Erythroblast (primary cell): ENCODE measurements around the gene C1QA.

Source experiments
- GATA1 ChIP-seq: IDR thresholded peaks from 2 replicates; pipeline ENCODE4 v1.6.1; 2011; ENCODE audit warnings: low read depth, mild to moderate bottlenecking, control low read depth, low read length, moderate library complexity
- POLR2A ChIP-seq: IDR thresholded peaks from 2 replicates; pipeline ENCODE4 v1.6.1; 2011; ENCODE audit warnings: mild to moderate bottlenecking, low read length

GRCh38 chr1:22592051-22592450 lies 44.4 kb upstream of the C1QA start:
- no peak for TF ChIP-seq POLR2A
- no peak for TF ChIP-seq GATA1
